PFSK-1 (cell line): ENCODE data around the gene MAGEC3. TPM values are rescaled to one million over a fixed set of nuclear protein-coding genes. Genes with fewer than 3 reads are reported as not detected.

Source experiments
- FOXP2 ChIP-seq: optimal IDR thresholded peaks from 2 replicates; pipeline ENCODE3; 2011; ENCODE audit warnings: borderline replicate concordance, control low read depth, inconsistent platforms; ENCODE audit not compliant: insufficient read depth; ENCODE audit errors: extremely low read length, extremely low read depth
- POLR2AphosphoS5 ChIP-seq: IDR thresholded peaks from 2 replicates; pipeline ENCODE4 v1.6.1; 2012; ENCODE audit warnings: low read depth, mild to moderate bottlenecking, control low read depth, low read length, moderate library complexity
- SIN3A ChIP-seq: IDR thresholded peaks from 2 replicates; pipeline ENCODE4 v1.6.1; 2012; ENCODE audit warnings: mild to moderate bottlenecking, low read length, moderate library complexity, borderline replicate concordance; ENCODE audit not compliant: insufficient read depth
- TAF1 ChIP-seq: IDR thresholded peaks from 2 replicates; pipeline ENCODE4 v1.6.1; 2012; ENCODE audit warnings: low read length, control low read depth, borderline replicate concordance; ENCODE audit not compliant: insufficient read depth
- polyA plus RNA-seq: library from polyadenylated mRNA; unstranded; fragments of >200 nt; gene quantifications from one replicate; pipeline ENCODE4 v1.2.1, GENCODE V29; 2012; ENCODE audit warnings: low read depth, missing spikeins; ENCODE audit not compliant: insufficient read length
- TF ChIP-seq, protein P1 (sequence below), 2 experiments: IDR thresholded peaks; 2 replicates each; pipeline versions ENCODE4 v1.6.1 to v1.8.0; 2011 to 2012; ENCODE audit warnings: low read depth in 2 of 2, low read length in 2 of 2, control low read depth in 1 of 2, inconsistent platforms in 1 of 2, mild to moderate bottlenecking in 1 of 2, moderate library complexity in 1 of 2; ENCODE audit not compliant: insufficient read depth in 1 of 2

MAGEC3 gene
- not detected for polyA plus RNA-seq

- TF ChIP-seq SIN3A (no peak), TAF1 (no peak), POLR2AphosphoS5 (no peak), FOXP2 (no peak)
- TF ChIP-seq, protein P1, sequence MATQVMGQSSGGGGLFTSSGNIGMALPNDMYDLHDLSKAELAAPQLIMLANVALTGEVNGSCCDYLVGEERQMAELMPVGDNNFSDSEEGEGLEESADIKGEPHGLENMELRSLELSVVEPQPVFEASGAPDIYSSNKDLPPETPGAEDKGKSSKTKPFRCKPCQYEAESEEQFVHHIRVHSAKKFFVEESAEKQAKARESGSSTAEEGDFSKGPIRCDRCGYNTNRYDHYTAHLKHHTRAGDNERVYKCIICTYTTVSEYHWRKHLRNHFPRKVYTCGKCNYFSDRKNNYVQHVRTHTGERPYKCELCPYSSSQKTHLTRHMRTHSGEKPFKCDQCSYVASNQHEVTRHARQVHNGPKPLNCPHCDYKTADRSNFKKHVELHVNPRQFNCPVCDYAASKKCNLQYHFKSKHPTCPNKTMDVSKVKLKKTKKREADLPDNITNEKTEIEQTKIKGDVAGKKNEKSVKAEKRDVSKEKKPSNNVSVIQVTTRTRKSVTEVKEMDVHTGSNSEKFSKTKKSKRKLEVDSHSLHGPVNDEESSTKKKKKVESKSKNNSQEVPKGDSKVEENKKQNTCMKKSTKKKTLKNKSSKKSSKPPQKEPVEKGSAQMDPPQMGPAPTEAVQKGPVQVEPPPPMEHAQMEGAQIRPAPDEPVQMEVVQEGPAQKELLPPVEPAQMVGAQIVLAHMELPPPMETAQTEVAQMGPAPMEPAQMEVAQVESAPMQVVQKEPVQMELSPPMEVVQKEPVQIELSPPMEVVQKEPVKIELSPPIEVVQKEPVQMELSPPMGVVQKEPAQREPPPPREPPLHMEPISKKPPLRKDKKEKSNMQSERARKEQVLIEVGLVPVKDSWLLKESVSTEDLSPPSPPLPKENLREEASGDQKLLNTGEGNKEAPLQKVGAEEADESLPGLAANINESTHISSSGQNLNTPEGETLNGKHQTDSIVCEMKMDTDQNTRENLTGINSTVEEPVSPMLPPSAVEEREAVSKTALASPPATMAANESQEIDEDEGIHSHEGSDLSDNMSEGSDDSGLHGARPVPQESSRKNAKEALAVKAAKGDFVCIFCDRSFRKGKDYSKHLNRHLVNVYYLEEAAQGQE (IDR thresholded peaks at IDR 0.05; ENCODE audit: insufficient read depth in 1 of 2, low read depth in 2 of 2, low read length in 2 of 2), result no peak
These were observed at the start of gene MAGEC3 for GRCh38 chrX:141838016-141838415. MAGEC3 (plus strand) TSS chrX:141838316; CDS start chrX:141838316, 0 bp downstream.

DNA sequence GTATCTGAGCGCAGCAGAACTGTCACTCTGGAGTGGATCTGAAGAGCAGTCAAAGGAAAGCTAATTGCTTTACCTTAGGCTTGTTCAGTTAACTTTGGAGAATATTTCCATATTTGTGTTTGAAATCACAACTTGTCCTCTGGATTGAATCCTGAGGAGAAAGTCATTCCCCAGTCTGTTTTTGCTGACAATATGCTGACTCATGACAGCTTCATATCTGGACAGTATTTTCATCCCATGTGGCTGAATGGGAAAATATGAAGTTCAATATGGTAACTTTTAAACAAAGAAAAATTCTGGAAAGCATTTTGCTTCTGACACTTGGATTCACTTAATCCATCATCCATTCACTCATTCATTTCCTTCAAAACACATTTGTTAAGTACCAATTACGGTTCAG is 46.3 kb upstream of the MAGEC3 start:
- no peak for TF ChIP-seq POLR2AphosphoS5
- TF ChIP-seq TAF1, result no peak

- TF ChIP-seq SIN3A (no peak), TAF1 (no peak), POLR2AphosphoS5 (no peak), FOXP2 (no peak)
- TF ChIP-seq, protein P1 (IDR thresholded peaks at IDR 0.05; ENCODE audit: insufficient read depth in 1 of 2, low read depth in 2 of 2, low read length in 2 of 2), result no peak
These were observed 26.7 kb upstream of the MAGEC3 start for GRCh38 chrX:141811438-141811837.

DNA sequence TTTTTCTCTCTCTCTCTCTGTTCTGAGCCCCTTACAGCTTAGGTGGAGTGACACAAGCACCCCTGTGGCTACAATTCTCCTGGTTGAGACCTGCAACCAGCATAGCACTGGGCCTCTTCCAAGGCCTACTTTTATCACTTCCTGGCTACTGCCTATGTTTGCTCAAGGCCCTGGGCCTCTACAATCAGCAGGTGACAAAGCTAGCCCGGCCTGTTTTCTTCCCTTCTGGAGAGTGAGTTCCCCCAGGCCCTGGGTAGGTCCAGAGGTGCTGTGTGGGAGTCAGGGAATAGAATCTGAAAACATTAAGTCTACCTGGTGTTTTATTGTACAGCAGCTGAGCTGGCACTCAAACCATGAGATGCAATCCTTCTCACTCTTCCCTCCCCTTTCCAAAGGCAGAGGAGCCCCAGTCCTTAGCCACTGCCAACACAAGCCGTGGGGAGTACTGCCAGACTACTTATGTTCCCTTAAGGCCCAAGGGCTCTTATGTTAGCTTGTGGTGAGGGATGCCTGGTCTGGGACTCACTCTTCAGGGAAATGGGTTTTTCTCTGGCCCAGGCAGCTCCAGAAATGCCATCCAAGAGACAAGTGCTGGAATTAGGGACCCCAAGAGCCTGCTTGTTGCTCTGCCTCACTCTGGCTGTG is 23.8 kb upstream of the MAGEC3 start:
- TF ChIP-seq FOXP2 (no peak), POLR2AphosphoS5 (no peak), TAF1 (no peak), SIN3A (no peak)
- TF ChIP-seq, protein P1 (IDR thresholded peaks at IDR 0.05; ENCODE audit: insufficient read depth in 1 of 2, low read depth in 2 of 2, low read length in 2 of 2), result no peak

GRCh38 chrX:141815904-141816303 is 22.2 kb upstream of the MAGEC3 start:
- TF ChIP-seq SIN3A (no peak), TAF1 (no peak), POLR2AphosphoS5 (no peak), FOXP2 (no peak)
- TF ChIP-seq, protein P1 (IDR thresholded peaks at IDR 0.05; ENCODE audit: insufficient read depth in 1 of 2, low read depth in 2 of 2, low read length in 2 of 2), result no peak
